Astrocyte (in vitro differentiated cells and primary cell): ENCODE measurements around the gene SNED1. TPM values are rescaled to one million over a fixed set of nuclear protein-coding genes. Genes with fewer than 3 reads are reported as not detected.

Source experiments
- DNase-seq: peaks from one replicate; pipeline ENCODE4 v3.0.0-alpha.2; 2010; ENCODE audit warnings: low read depth
- FAIRE-seq: peaks from 2 replicates; lab custom pipeline; 2011; peaks lifted over from hg19 to GRCh38; lab: Jason Lieb, UNC
- H2AFZ ChIP-seq: 2 replicates; pipeline ENCODE4 v1.6.0; 2012; ENCODE audit warnings: low read depth, low read length, inconsistent platforms
- H3K27ac ChIP-seq: 2 replicates; pipeline ENCODE4 v1.5.1; 2011; ENCODE audit warnings: low read depth, low read length, inconsistent platforms
- H3K27me3 ChIP-seq: 2 replicates; pipeline ENCODE4 v1.6.0; 2011; ENCODE audit warnings: low read length, inconsistent platforms; ENCODE audit not compliant: insufficient read depth
- H3K36me3 ChIP-seq: 2 replicates; pipeline ENCODE4 v1.5.1; 2011; ENCODE audit warnings: low read length, inconsistent platforms; ENCODE audit not compliant: insufficient read depth
- H3K4me1 ChIP-seq: 2 replicates; pipeline ENCODE4 v1.5.1; 2011; ENCODE audit warnings: low read length, inconsistent platforms; ENCODE audit not compliant: insufficient read depth
- H3K4me2 ChIP-seq: 2 replicates; pipeline ENCODE4 v1.6.0; 2012; ENCODE audit warnings: low read length, inconsistent platforms
- H3K4me3 ChIP-seq: 2 replicates; pipeline ENCODE4 v1.5.1; 2011; ENCODE audit warnings: low read depth, mild to moderate bottlenecking, low read length, inconsistent platforms; ENCODE audit not compliant: insufficient read depth
- H3K79me2 ChIP-seq: 2 replicates; pipeline ENCODE4 v1.6.0; 2012; ENCODE audit warnings: mild to moderate bottlenecking, low read length, inconsistent platforms; ENCODE audit not compliant: insufficient read depth
- H3K9ac ChIP-seq: 2 replicates; pipeline ENCODE4 v1.6.0; 2012; ENCODE audit warnings: mild to moderate bottlenecking, low read length, inconsistent platforms
- H3K9me3 ChIP-seq: 2 replicates; pipeline ENCODE4 v1.5.1; 2012; ENCODE audit warnings: low read depth, mild to moderate bottlenecking, low read length, inconsistent platforms; ENCODE audit not compliant: insufficient read depth
- H4K20me1 ChIP-seq: 2 replicates; pipeline ENCODE4 v1.6.0; 2012; ENCODE audit warnings: low read length, inconsistent platforms; ENCODE audit not compliant: insufficient read depth
- H3K27ac Mint-ChIP-seq: one replicate; pipeline ENCODE4 v1.8.0; 2021; ENCODE audit warnings: mild to moderate bottlenecking, mixed read lengths; ENCODE audit not compliant: unreplicated experiment
- H3K27me3 Mint-ChIP-seq: one replicate; pipeline ENCODE4 v1.8.0; 2021; ENCODE audit warnings: low read depth, mixed read lengths; ENCODE audit not compliant: unreplicated experiment
- H3K36me3 Mint-ChIP-seq: one replicate; pipeline ENCODE4 v1.8.0; 2021; ENCODE audit warnings: low read depth, mixed read lengths; ENCODE audit not compliant: unreplicated experiment
- H3K4me1 Mint-ChIP-seq: one replicate; pipeline ENCODE4 v1.8.0; 2021; ENCODE audit warnings: low read depth, mixed read lengths; ENCODE audit not compliant: unreplicated experiment
- H3K4me3 Mint-ChIP-seq: one replicate; pipeline ENCODE4 v1.8.0; 2021; ENCODE audit warnings: mild to moderate bottlenecking, moderate library complexity, mixed read lengths; ENCODE audit not compliant: unreplicated experiment
- H3K9me3 Mint-ChIP-seq: one replicate; pipeline ENCODE4 v1.8.0; 2021; ENCODE audit warnings: mild to moderate bottlenecking, mixed read lengths; ENCODE audit not compliant: unreplicated experiment
- EZH2 ChIP-seq: IDR thresholded peaks from 2 replicates; pipeline ENCODE4 v1.6.1; 2012; ENCODE audit warnings: mild to moderate bottlenecking, low read length, inconsistent platforms; ENCODE audit not compliant: insufficient read depth
- total RNA-seq: library from RNA; stranded (reverse); gene quantifications from 2 replicates; pipeline ENCODE4 v1.2.1, GENCODE V29; 2021
- TF ChIP-seq, protein P1 (sequence below): IDR thresholded peaks from 2 replicates; pipeline ENCODE4 v1.5.1; 2011; ENCODE audit warnings: low read depth, mild to moderate bottlenecking, inconsistent platforms, low read length, moderate library complexity; ENCODE audit not compliant: insufficient read depth

Gene SNED1
- total RNA-seq, 1 donor from 2014 or later: 0.23 TPM

DNA sequence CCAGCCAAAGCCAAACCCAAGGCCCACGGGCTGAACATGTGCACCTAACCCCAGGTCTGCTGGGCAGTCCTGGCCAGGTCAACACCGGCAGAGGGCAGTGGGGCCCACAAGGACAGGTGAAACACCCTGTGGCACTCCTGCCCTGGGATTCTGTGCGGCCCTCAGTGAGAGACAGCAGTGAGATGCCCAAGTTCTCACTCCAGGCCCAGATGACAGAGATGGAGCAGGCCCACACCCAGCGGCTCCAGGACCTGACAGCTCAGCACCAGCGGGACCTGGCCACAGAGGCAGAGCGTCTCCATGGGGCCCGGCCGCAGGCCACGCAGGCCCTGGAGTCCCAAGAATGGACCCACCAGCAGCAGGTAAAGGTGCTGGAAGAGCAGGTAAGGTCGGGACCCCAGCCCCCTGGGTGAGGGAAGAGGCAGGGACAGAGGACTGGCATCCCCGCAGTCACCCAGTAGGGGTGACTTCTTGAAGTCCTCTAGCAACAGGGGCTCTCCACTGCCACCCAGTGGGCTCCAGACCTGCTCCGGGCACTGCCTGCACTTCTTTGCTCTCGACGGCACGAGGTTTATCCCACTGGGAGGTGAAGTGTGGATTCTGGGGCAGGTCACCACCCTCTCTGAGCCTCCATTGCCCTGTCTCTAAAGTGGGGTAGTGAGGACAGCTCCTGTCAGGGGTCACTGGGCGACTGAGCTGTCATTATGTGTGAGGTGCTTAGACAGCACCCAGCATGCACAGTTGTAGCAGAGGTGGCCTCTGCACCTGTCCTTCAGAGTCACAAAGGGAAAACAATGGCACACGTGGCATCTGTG lies 8.8 kb upstream of the SNED1 start:
- Histone ChIP-seq H3K9me3 (peaks cover 14% of the 10 kb centered on the region), H3K4me2 (no peak overlapping the region), H3K9ac (no peak overlapping the region), H3K27ac (no peak overlapping the region), H4K20me1 (no peaks in the 10 kb centered on the region), H3K79me2 (no peaks in the 10 kb centered on the region), H3K4me1 (peaks cover 8% of the 10 kb centered on the region), H3K36me3 (no peaks in the 10 kb centered on the region), H3K4me3 (no peak overlapping the region), H3K27me3 (no peaks in the 10 kb centered on the region), H2AFZ (no peak overlapping the region)
- no peaks in the 10 kb centered on the region for H3K36me3 Mint-ChIP-seq
- H3K4me1 Mint-ChIP-seq: peaks cover 2% of the 10 kb centered on the region
- H3K27me3 Mint-ChIP-seq: peaks cover 21% of the 10 kb centered on the region
- H3K27ac Mint-ChIP-seq: no peak overlapping the region
- no peak overlapping the region for H3K4me3 Mint-ChIP-seq
- FAIRE-seq (no peak), DNase-seq (no peak)
- H3K9me3 Mint-ChIP-seq: no peaks in the 10 kb centered on the region
- TF ChIP-seq, protein P1, sequence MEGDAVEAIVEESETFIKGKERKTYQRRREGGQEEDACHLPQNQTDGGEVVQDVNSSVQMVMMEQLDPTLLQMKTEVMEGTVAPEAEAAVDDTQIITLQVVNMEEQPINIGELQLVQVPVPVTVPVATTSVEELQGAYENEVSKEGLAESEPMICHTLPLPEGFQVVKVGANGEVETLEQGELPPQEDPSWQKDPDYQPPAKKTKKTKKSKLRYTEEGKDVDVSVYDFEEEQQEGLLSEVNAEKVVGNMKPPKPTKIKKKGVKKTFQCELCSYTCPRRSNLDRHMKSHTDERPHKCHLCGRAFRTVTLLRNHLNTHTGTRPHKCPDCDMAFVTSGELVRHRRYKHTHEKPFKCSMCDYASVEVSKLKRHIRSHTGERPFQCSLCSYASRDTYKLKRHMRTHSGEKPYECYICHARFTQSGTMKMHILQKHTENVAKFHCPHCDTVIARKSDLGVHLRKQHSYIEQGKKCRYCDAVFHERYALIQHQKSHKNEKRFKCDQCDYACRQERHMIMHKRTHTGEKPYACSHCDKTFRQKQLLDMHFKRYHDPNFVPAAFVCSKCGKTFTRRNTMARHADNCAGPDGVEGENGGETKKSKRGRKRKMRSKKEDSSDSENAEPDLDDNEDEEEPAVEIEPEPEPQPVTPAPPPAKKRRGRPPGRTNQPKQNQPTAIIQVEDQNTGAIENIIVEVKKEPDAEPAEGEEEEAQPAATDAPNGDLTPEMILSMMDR: peak; percentile 13
- no peak for TF ChIP-seq EZH2

DNA sequence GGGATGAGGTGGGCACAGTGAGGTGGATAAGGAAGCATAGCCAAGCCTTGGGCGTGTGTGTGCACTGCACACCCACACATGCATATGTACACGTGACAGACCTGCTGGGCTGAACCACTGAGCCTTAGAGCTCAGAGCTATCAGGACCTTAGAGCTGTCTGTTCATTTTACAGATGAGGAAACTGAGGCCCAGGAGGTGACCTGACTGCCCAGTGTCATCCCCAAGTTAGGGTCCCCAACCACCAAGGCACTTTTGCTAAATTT lies 8.2 kb upstream of the SNED1 start:
- Histone ChIP-seq H3K9me3 (peaks cover 14% of the 10 kb centered on the region), H3K79me2 (no peaks in the 10 kb centered on the region), H3K4me2 (no peak overlapping the region), H3K4me1 (peaks cover 8% of the 10 kb centered on the region), H3K27me3 (no peaks in the 10 kb centered on the region), H3K27ac (no peak overlapping the region), H2AFZ (no peak overlapping the region), H3K4me3 (no peak overlapping the region), H3K9ac (no peak overlapping the region), H3K36me3 (no peaks in the 10 kb centered on the region), H4K20me1 (no peaks in the 10 kb centered on the region)
- H3K27me3 Mint-ChIP-seq: peaks cover 27% of the 10 kb centered on the region
- no peaks in the 10 kb centered on the region for H3K36me3 Mint-ChIP-seq
- no peaks in the 10 kb centered on the region for H3K9me3 Mint-ChIP-seq
- TF ChIP-seq, protein P1: no peak
- no peak for TF ChIP-seq EZH2
- no peak for DNase-seq
- FAIRE-seq: no peak
- H3K4me3 Mint-ChIP-seq: no peak overlapping the region
- H3K4me1 Mint-ChIP-seq: peaks cover 2% of the 10 kb centered on the region
- no peak overlapping the region for H3K27ac Mint-ChIP-seq

DNA sequence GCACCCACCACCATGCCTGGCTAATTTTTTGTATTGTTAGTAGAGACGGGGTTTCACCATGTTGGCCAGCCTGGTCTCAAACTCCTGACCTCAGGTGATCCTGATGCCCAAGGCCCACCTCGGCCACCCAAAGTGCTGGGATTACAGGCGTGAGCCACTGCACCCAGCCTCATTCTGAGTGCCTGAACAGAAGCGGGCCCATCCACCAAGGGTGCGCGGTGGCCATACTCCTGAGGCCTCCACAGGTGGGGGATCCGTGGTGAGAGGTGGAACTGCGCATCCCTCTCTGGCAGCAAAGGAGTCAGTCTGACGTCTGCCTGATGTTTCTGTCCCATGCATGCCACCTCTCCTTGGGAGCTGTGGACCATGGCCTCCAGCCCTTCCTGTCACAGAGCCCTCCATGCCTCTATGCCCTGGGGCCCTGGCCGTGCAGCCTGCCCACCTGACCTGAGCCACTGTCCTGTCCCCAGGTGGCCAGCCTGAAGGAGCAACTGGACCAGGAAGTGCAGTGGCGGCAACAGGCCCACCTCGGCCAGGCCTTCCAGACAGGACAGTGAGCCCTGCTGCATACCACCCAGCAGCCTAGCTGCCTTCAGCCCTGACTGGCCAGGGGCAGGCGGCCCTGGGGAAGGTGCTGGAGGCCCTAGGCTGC lies 7.6 kb upstream of the SNED1 start:
- peaks cover 2% of the 10 kb centered on the region for H3K4me1 Mint-ChIP-seq
- no peak overlapping the region for H3K4me3 Mint-ChIP-seq
- H3K36me3 Mint-ChIP-seq: no peaks in the 10 kb centered on the region
- H3K9ac ChIP-seq: no peak overlapping the region
- H3K9me3 ChIP-seq: peaks cover 14% of the 10 kb centered on the region
- H3K27ac ChIP-seq: no peak overlapping the region
- no peaks in the 10 kb centered on the region for H3K79me2 ChIP-seq
- H3K9me3 Mint-ChIP-seq: no peaks in the 10 kb centered on the region
- no peak overlapping the region for H3K4me3 ChIP-seq
- TF ChIP-seq, protein P1: no peak
- TF ChIP-seq EZH2: no peak
- peaks cover 8% of the 10 kb centered on the region for H3K4me1 ChIP-seq
- no peak overlapping the region for H2AFZ ChIP-seq
- FAIRE-seq: no peak
- no peaks in the 10 kb centered on the region for H3K36me3 ChIP-seq
- H3K27ac Mint-ChIP-seq: peak overlapping the region; percentile 26
- no peaks in the 10 kb centered on the region for H3K27me3 ChIP-seq
- no peaks in the 10 kb centered on the region for H4K20me1 ChIP-seq
- no peak for DNase-seq
- peak overlapping the region; percentile 48 for H3K4me2 ChIP-seq
- peaks cover 24% of the 10 kb centered on the region for H3K27me3 Mint-ChIP-seq
